Right cardiac atrium (tissue), 5 donors: ENCODE data around the gene TSC22D3. TPM values are rescaled to one million over a fixed set of nuclear protein-coding genes. Genes with fewer than 3 reads are reported as not detected.
A peak's percentile ranks its signal among the peaks of the same experiment; 100 is the strongest.

Source experiments
- ATAC-seq, 2 donors: fragments of 200-7000 bp; cut with Tn5 transposase; one replicate each; pipeline versions ENCODE4 v1.8.0 to v1.9.1; 2020; ENCODE audit warnings: moderate library complexity in 2 of 2, mild to moderate bottlenecking in 1 of 2
- DNase-seq, 3 donors: peaks; one replicate each; pipeline ENCODE4 v3.0.0-alpha.2; 2020
- H3K27ac ChIP-seq: one replicate; pipeline ENCODE4 v1.5.1; 2013; ENCODE audit warnings: mild to moderate bottlenecking, low read length, control low read depth, moderate library complexity
- H3K27me3 ChIP-seq: one replicate; pipeline ENCODE4 v1.6.1; 2013; ENCODE audit not compliant: control insufficient read depth, insufficient read depth
- H3K4me1 ChIP-seq: one replicate; pipeline ENCODE4 v1.6.1; 2013; ENCODE audit warnings: low read length; ENCODE audit not compliant: control insufficient read depth, insufficient read depth
- H3K4me3 ChIP-seq: one replicate; pipeline ENCODE4 v1.5.1; 2013; ENCODE audit warnings: low read length, control low read depth
- H3K9me3 ChIP-seq: one replicate; pipeline ENCODE4 v1.6.1; 2013; ENCODE audit warnings: low read length; ENCODE audit not compliant: control insufficient read depth
- WGBS: extraction: QIAGEN DNeasy Blood & Tissue Kit; methylation state at CpG from one replicate; pipeline ENCODE4 v1.1.7; 2013; 5-methylcytosine and 5-hydroxymethylcytosine counted together
- intact Hi-C, 4 donors: fragments of 100-400 bp; cut with DNase I; formaldehyde crosslinking; loops; one replicate each; pipeline versions ENCODE4 v1.11.0 to v1.14.0; 2022 to 2023
- polyA plus RNA-seq: library from polyadenylated mRNA; stranded (reverse); fragments of 200-250 nt; gene quantifications from one replicate; pipeline ENCODE4 v1.2.3, GENCODE V29; 2013
- total RNA-seq, 4 donors: library from RNA; stranded (reverse); fragmentation: NEBNext Ultra II Directional; extraction: Animal tissue kit (Norgen Biotek cat#: 25700); gene quantifications; one replicate each; pipeline ENCODE4 v1.2.1, GENCODE V29; 2021
- donor health status: healthy with polysubstance abuse.
- donor health status: DM: no; HTN: yes; CAD: no.
- donor health status: DM: no; HTN: no; CAD: no.
- donor health status: DM: no; HTN: yes; CAD: no; lungs with severe emphysema.
- donor health status: DM: yes; HTN: yes; CAD: no.

TSC22D3 gene
- total and polyA plus RNA-seq, 5 donors: 52.6 to 129 (median 75.9) TPM

DNA sequence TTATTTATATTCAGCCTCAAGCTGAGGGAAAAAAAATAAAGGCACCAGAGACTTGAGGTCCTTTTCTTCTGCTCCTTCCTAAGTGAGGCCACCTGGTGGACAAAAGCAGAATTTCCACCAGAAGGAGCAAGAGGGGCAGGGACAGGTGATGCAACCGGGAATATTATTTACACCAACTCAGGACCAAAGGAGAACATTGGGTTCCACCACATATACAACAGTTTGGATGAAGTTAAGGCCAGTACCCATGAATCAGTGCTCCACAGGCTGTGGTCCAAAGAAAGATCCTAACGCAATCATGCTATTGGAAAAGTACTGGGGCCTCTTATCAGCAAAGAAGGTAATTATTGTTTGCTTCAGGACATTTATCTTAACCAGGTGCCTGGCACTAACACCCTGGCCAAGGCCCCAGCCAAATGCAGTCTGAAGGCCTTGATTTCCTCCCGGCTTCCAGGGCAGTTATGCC is 57.4 kb downstream of the TSC22D3 start:
- Histone ChIP-seq H3K27ac (no peak overlapping the region), H3K9me3 (no peaks in the 10 kb centered on the region), H3K4me1 (peaks cover 12% of the 10 kb centered on the region), H3K4me3 (no peak overlapping the region), H3K27me3 (no peaks in the 10 kb centered on the region)
- WGBS: 57% methylated on average over 3 of the region's 3 CpGs
- DNase-seq (peak in 2 of 3 donors; percentile 63 to 73), ATAC-seq (peak in 1 of 2 donors; percentile 20)
- intact Hi-C loops: loop anchor here in 3 of 4 donors (5.0 kb wide), 2 partner anchors 41 to 59 kb away; partner anchors contain the start of genes NCBP2L (in 2 of the 3) and TSC22D3 (in 2 of the 3)

DNA sequence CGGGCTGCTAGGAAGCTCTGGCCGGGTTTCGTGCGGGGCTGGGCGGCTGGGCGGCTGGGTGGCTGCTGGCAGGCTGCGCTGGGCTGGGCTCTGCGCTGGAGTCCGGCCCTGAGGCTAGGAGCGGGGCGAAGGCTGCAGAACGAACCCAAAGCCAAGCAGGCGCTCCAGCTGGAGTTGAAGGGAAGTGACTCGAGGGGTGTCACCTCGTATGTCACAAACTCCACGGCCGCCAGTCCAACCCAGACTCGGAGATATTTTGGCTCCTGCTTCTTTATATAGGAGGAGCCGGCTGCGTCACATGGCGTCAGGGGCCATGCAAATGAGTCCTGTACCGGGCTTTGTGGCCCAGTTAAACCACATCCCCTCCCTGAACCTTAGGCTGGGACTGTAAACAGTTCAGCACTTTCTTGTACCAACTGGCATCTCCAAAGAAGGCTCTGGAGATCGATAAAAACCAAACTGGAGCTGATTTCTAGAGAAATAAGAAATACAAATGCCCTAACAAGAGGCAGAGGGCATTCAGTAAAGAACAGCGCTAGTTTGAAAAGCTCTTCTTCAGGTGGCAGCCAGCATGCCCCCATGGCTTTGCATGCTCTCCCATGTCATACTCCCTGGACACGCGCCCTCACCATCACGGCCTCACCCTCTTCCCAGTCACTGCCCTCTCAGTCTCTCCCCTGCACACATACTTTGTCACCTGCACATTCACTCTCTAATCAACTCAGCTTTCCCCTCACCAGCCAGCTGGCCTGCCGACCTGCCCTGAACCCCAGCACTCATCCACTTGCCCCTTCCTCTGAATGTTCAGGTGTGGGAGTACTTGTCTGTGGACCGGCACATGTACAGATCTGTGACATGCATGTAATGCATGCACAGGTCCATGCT is 58.5 kb downstream of the TSC22D3 start:
- H3K9me3 ChIP-seq: no peaks in the 10 kb centered on the region
- peak overlapping the region; percentile 99 for H3K27ac ChIP-seq
- H3K4me3 ChIP-seq: peak overlapping the region; percentile 94
- peak; percentile 86 to 87 for ATAC-seq
- intact Hi-C loops: loop anchor here in 3 of 4 donors (5.0 kb wide), 2 partner anchors 40 to 60 kb away; partner anchors contain the start of genes NCBP2L (in 2 of the 3) and TSC22D3 (in 2 of the 3)
- WGBS: 13% methylated on average over 29 of the region's 29 CpGs
- peak; percentile 86 to 94 (median 92) for DNase-seq
- peaks cover 12% of the 10 kb centered on the region for H3K4me1 ChIP-seq
- H3K27me3 ChIP-seq: no peaks in the 10 kb centered on the region

- peak; percentile 18 to 19 for ATAC-seq
- intact Hi-C loops: loop anchor here in 3 of 4 donors (5.0 kb wide), 2 partner anchors 39 to 61 kb away; partner anchors contain the start of genes NCBP2L (in 2 of the 3) and TSC22D3 (in 2 of the 3)
- H3K4me3 ChIP-seq: peak overlapping the region; percentile 94
- H3K4me1 ChIP-seq: peaks cover 11% of the 10 kb centered on the region
- peak overlapping the region; percentile 99 for H3K27ac ChIP-seq
- WGBS: under 1% methylated on average over 52 of the region's 52 CpGs
- H3K9me3 ChIP-seq: no peaks in the 10 kb centered on the region
- peak; percentile 22 to 66 (median 66) for DNase-seq
- no peaks in the 10 kb centered on the region for H3K27me3 ChIP-seq
Measured at GRCh38 chrX:107716118-107716684, 59.4 kb downstream of the TSC22D3 start.

- intact Hi-C loops: loop anchor here in 3 of 4 donors (5.0 kb wide), 2 partner anchors 38 to 62 kb away; partner anchors contain the start of genes NCBP2L (in 2 of the 3) and TSC22D3 (in 2 of the 3)
- WGBS: 19% methylated on average over 15 of the region's 15 CpGs
- H3K27me3 ChIP-seq: no peaks in the 10 kb centered on the region
- H3K4me1 ChIP-seq: peaks cover 8% of the 10 kb centered on the region
- peak overlapping the region; percentile 94 for H3K4me3 ChIP-seq
- ATAC-seq (no peak), DNase-seq (peak in 1 of 3 donors; percentile 69)
- peak overlapping the region; percentile 99 for H3K27ac ChIP-seq
- no peaks in the 10 kb centered on the region for H3K9me3 ChIP-seq
Measured at GRCh38 chrX:107715331-107716117, 60.1 kb downstream of the TSC22D3 start.

- H3K27ac ChIP-seq: peak overlapping the region; percentile 99
- H3K4me3 ChIP-seq: peak overlapping the region; percentile 94
- no peaks in the 10 kb centered on the region for H3K27me3 ChIP-seq
- ATAC-seq (no peak), DNase-seq (peak in 1 of 3 donors; percentile 70)
- peaks cover 9% of the 10 kb centered on the region for H3K4me1 ChIP-seq
- 48% methylated on average over 9 of the region's 9 CpGs for WGBS
- H3K9me3 ChIP-seq: no peaks in the 10 kb centered on the region
- intact Hi-C loops: loop anchor here in 2 of 4 donors (5.0 kb wide), 1 partner anchor 37 kb away; no protein-coding TSS in a partner anchor
Measured at GRCh38 chrX:107714206-107714891, 61.2 kb downstream of the TSC22D3 start.

DNA sequence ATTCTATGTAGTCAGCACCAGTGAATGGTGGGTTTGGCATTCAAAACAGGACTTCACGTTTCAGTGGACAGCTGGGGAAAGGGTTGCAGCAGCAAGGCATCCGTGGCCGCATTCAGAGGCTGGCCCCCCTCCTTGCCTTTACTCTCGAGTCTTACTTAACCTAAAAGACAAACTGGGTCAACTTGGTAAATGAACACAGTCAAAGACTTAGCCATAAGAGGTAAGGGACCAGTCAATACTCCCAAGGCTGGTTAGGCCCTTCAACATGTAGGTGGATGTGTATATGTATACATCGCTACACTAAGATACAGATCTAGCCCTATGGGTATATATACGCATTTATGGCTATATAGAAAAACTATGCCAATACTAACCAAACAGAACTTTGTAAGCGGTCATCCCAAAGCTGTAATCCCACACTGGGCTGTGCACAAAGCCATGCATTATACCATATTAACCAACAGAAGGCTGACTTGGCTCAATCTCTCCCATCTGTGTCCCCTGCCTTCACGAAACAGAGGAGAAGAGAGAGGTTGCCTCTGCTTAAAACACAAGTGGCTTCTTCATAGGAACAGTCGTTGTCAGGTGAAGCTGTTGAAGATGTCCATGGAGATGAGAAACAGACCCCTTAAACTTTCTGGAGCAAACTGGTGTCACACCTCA is 61.9 kb downstream of the TSC22D3 start:
- DNase-seq (no peak), ATAC-seq (no peak)
- Histone ChIP-seq H3K27me3 (no peaks in the 10 kb centered on the region), H3K9me3 (no peaks in the 10 kb centered on the region), H3K27ac (peak overlapping the region; percentile 99), H3K4me3 (peak overlapping the region; percentile 94), H3K4me1 (peaks cover 9% of the 10 kb centered on the region)
- 60% methylated on average over 9 of the region's 9 CpGs for WGBS
- intact Hi-C loops: loop anchor here in 2 of 4 donors (5.0 kb wide), 1 partner anchor 36 kb away; no protein-coding TSS in a partner anchor

DNA sequence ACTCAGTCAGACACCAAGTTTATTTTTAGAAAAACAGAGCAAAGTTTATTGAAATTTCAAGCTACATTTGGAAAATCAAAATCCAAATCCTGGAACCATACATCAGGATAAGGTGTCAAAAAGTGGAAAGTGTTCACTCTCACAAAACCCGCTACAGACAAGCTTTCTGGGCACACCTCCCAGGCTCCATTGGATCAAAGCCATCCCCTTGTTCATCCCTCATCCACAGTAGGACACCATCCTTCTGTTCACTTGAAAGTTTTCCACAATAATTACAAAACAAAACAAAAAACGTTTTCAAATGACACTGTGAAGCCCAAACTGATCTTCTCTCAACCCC is 62.4 kb downstream of the TSC22D3 start:
- no peak for ATAC-seq

GRCh38 chrX:107712231-107713202 is 63.1 kb downstream of the TSC22D3 start:
- intact Hi-C loops: loop anchor here in 2 of 4 donors (5.0 kb wide), 1 partner anchor 35 kb away; no protein-coding TSS in a partner anchor
- peak; percentile 2 to 3 for ATAC-seq
- peaks cover 4% of the 10 kb centered on the region for H3K4me1 ChIP-seq
- DNase-seq: no peak
- no peaks in the 10 kb centered on the region for H3K9me3 ChIP-seq
- WGBS: 53% methylated on average over 13 of the region's 13 CpGs
- no peaks in the 10 kb centered on the region for H3K27me3 ChIP-seq
- peak overlapping the region; percentile 99 for H3K27ac ChIP-seq
- peak overlapping the region; percentile 94 for H3K4me3 ChIP-seq

More for the DNA sequence above, 62.4 kb downstream of the TSC22D3 start:
- no peaks in the 10 kb centered on the region for H3K27me3 ChIP-seq
- H3K4me3 ChIP-seq: peak overlapping the region; percentile 94
- peaks cover 6% of the 10 kb centered on the region for H3K4me1 ChIP-seq
- H3K27ac ChIP-seq: peak overlapping the region; percentile 99
- no peak for DNase-seq
- 53% methylated on average over 2 of the region's 2 CpGs for WGBS
- intact Hi-C loops: loop anchor here in 2 of 4 donors (5.0 kb wide), 1 partner anchor 36 kb away; no protein-coding TSS in a partner anchor
- H3K9me3 ChIP-seq: no peaks in the 10 kb centered on the region
